NCI-H446 treated with DMSO at 0.1 percent for 48 hours (cell line): ENCODE results near the gene ERGIC3.
A peak's percentile ranks its signal among the peaks of the same experiment; 100 is the strongest.
"Not testable (repeated sequence)": the region's sequence is repeated elsewhere in the genome, so short reads cannot be mapped to it uniquely, and the experiment has no call there.

Experiments
- DNase-seq: peaks from one replicate; lab custom pipeline; 2025; lab: John Stamatoyannopoulos, UW

The ERGIC3 gene

DNA sequence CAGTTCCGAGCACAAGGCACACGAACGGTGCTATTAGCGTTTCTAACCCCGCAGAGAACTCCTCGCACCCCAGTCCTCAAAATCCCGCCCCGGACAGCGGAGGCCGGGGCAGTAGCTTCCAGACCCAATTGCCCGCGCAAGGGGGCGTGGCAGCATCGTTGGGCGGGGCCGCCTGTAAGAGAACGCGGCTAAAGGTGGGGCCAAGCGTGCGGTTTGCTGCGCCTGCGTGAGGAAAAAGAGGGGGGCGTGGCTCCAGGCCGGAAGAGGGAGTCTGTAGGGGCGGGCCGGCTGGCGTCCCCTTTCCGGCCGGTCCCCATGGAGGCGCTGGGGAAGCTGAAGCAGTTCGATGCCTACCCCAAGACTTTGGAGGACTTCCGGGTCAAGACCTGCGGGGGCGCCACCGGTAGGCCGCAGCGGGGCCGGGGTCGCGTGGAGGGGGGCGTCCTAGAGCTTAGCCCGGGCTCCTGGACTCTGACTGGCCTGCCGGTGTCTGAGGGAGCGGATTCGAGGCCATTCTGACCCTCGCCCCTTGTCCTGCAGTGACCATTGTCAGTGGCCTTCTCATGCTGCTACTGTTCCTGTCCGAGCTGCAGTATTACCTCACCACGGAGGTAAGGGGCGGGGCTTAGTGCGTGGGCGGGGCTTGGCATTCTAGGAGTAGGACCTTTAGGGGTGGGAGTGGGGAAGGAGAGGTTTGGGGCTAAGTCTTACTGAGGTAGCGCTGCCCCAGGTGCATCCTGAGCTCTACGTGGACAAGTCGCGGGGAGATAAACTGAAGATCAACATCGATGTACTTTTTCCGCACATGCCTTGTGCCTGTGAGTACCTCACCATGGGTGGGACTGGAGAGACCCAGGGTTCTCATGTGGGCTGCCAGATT is at the start of gene ERGIC3:
Gene ERGIC3 (plus strand): TSS at position 296 of the 880 bp plus-strand sequence. CDS start 20 bp downstream, at position 316.
- DNase-seq = peak; percentile 92

DNA sequence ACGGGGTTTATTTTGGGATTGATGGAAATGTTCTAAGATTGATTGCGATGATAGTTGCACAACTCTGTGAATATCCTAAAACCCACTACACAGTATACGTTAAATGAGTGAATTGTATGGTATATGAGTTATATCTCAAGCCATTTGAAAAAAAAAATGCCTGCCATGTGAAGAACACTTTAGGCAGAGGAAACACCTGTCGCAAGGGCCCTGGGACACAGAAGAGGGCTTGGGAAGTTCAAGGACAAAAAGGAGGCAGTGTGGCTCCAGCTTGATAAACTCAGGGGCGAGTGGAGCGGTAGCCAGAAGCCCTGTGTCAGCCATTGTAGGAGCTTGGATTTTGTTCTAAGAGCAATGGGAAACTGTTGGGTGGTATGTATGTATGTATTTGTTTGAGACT is 49.5 kb upstream of the ERGIC3 start:
- DNase-seq = no peak

DNA sequence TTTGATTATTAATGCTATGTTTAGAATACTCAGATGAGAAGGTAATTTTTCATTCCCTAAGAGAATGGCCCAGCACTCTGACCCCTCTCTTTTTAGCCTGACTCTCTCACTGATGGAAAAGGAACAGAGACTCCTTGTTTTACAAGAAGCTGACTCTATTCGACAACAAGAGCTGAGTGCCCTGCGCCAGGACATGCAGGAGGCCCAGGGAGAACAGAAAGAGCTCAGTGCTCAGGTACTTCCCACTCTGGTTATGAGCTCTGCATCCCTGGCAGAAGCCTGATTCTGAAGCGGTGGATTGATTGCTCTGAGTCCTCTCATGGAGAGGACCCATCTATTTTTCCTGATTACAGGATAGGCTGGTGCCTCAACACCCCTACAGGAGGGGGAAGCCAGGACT is 45.4 kb upstream of the ERGIC3 start:
- DNase-seq = no peak

GRCh38 chr20:35497320-35497719 is 44.6 kb upstream of the ERGIC3 start:
- DNase-seq = no peak

DNA sequence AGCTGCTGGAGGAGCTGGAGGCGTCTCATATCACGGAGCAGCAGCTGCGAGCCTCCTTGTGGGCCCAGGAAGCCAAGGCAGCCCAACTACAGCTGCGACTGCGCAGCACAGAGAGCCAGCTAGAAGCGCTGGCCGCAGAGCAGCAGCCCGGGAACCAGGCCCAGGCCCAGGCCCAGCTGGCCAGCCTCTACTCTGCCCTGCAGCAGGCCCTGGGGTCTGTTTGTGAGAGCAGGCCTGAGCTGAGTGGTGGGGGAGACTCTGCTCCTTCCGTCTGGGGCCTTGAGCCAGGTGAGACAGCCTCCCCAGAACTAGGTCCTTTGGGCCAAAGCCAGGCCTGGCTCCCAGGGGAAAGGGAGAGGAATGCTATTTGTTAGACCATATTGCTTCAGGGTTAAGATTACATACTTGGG is 44.1 kb upstream of the ERGIC3 start:
- DNase-seq = peak; percentile 51

GRCh38 chr20:35499271-35499670 is 42.6 kb upstream of the ERGIC3 start:
- no peak for DNase-seq

DNA sequence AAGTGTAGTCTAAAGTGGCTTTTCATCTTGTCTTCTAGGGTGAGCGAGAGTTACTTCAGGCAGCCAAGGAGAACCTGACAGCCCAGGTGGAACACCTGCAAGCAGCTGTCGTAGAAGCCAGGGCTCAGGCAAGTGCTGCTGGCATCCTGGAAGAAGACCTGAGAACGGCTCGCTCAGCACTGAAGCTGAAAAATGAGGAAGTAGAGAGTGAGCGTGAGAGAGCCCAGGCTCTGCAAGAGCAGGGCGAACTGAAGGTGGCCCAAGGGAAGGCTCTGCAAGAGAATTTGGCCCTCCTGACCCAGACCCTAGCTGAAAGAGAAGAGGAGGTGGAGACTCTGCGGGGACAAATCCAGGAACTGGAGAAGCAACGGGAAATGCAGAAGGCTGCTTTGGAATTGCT is 39.5 kb upstream of the ERGIC3 start:
- DNase-seq = no peak

GRCh38 chr20:35503281-35503680 is 38.6 kb upstream of the ERGIC3 start:
- no peak for DNase-seq

DNA sequence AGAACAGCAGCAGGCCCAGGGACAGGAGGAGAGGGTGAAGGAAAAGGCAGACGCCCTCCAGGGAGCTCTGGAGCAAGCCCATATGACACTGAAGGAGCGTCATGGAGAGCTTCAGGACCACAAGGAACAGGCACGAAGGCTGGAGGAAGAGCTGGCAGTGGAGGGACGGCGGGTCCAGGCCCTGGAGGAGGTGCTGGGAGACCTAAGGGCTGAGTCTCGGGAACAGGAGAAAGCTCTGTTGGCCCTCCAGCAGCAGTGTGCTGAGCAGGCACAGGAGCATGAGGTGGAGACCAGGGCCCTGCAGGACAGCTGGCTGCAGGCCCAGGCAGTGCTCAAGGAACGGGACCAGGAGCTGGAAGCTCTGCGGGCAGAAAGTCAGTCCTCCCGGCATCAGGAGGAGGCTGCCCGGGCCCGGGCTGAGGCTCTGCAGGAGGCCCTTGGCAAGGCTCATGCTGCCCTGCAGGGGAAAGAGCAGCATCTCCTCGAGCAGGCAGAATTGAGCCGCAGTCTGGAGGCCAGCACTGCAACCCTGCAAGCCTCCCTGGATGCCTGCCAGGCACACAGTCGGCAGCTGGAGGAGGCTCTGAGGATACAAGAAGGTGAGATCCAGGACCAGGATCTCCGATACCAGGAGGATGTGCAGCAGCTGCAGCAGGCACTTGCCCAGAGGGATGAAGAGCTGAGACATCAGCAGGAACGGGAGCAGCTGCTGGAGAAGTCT is 37.9 kb upstream of the ERGIC3 start:
- DNase-seq = peak; percentile 94

- no peak for DNase-seq
These were observed 37.1 kb upstream of the ERGIC3 start for GRCh38 chr20:35504751-35505150.

DNA sequence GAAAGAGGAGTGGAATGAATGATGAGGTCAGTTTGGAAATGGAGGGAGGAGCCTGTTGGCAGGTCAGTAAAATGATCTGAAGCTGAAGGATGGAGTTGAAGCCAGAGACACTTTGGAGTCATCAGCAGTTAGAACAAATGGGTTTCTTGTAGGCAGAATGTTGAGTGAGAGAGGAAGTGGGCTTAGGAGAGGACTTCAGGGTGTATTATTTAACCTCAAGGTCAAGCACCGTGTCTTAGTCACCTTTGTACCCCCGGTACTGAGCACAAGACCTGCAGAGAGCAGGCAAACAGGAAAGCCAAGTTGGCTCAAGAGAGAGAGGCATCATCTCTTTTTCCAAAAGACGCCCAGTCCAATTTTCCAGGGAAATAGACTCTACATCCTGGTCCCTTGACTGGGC is 35.7 kb upstream of the ERGIC3 start:
- no peak for DNase-seq

- DNase-seq = no peak
These were observed 34.8 kb upstream of the ERGIC3 start for GRCh38 chr20:35506872-35507638.

- DNase-seq = no peak
These were observed 33.2 kb upstream of the ERGIC3 start for GRCh38 chr20:35508493-35509218.

DNA sequence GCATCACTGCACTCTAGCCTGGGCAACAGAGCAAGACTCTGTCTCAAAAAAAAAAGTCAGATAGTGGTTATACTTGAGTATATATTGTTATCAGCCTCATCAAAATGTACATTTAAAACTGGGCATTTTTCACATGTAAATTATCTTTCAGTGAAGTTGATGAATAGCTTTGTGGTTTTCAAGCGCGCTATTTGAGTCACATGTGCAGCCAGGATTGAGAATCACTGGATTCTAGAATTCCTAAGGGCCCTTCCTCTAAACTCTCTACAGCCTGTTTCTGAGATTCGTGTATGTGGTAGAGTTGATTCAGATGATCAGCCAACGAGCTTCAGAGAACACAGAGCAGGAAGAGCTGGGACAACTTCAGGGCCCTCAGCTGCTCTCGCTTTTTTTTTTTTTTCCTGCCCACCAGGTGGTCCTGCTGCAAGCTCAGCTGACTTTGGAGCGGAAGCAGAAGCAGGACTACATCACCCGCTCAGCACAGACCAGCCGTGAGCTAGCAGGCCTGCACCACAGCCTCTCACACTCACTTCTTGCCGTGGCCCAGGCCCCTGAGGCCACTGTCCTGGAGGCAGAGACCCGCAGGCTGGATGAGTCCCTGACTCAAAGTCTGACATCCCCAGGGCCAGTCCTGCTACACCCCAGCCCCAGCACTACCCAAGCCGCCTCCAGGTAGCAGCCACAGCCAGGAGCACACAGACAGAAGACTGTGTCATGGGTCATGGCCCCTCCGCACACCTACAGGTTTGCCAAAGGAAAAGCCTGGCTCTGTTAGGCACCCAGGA is 30.7 kb upstream of the ERGIC3 start:
- no peak for DNase-seq

DNA sequence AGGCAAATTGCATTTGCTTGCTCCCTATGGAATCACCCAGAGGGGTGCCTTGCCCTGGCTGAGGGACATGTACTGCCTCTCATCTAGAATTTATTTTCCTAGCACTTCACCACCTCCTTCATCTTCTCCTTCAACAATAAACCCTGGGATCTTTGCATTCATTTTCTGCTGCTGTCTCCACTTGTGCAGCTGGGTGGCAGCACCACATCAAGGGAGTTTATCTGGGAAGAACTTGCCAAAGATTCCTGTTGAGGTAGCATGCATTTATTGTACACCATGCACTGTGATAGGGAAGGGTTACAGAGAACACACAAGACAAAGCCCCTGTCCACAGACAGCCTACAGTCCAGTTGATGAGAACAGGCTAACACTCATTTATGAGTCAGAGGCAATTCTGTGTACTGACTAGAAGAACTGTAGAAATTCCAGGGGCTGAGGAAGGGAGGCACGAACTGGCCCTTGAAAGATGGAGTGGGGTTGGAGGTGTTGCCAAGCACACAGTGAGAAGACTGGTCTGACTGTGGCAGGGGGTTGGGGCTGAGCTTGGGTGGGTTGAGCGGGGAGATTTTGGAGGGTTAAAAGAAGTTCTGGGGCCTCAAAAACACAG is 30.0 kb upstream of the ERGIC3 start:
- no peak for DNase-seq

DNA sequence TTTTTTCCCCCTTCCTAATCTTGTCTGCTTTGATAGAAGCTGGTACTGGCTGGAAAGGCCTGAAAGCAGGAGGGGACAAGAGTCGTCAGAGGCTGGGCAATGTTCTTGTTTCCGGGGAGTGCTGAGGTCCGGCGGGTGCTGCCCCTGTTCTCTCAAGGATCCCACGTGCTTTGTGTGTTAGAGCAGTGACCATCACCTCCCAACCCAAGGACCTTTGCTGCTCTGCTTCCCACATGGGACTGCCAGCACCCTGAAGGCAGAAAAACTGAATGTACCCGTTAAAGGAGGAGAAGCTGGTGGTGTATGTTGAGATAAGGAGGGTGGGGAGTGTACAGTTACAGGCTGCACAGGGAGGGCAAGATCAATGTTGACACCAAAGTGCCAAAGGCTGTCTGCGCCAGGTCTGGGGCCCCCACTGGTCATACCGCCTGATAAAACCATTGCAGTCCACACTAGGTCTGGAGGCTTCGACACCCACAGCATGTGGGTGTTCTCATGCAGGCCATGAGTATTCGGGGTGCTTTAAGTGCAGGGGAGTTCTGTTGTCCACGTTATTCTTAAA is 27.4 kb upstream of the ERGIC3 start:
- DNase-seq = no peak

DNA sequence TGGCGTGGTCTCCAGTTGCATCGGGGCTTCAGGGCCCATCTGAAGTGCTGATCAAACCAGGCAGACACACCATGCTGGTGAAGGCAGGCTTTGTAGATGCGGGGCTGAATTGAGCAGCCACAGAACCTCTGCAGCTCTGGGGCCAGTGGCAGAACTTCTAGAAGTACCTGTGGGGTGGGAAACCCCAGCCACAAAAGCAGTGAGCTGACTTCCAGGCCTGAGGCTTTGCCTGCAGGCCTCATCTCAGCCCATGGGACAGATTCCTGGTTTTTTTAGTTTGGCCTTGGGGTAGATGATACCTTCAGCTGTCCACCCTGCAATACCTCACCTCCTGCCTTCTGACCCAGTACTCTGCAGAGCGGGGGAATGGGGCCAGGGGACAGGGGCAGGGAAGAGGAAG is 26.5 kb upstream of the ERGIC3 start:
- DNase-seq = no peak

DNA sequence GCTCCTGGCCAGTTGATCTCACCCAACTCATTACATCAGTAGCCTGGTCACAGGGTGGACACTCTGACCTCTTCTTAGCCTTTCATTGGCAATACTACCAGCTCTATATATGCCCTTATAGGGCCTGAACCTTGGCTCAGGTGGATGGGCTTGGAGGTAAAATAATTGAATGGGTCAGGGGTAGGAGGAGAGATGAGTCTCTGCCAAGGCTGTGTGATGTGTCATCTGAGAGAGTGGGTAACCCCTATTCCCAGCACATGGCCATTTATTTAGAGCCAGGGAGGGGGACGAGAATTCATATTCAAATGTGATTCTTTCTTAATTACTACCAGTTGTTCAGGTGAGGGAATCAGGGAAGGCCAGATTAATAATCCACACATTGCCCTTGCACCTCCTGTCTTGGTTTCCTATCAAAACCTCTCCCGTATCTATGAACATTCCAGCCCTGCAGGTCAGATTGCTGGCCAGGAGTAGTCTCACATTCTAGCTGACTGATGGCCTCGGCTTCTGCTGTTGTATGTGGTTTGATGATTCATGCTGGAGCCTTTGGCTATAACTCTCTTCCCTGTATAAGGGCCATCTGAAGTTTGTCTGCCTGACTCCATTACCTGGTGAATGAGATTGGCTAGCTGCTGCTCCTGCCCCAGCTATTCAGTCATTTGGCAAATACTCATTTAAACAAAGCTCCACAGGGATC is 25.8 kb upstream of the ERGIC3 start:
- DNase-seq = no peak

DNA sequence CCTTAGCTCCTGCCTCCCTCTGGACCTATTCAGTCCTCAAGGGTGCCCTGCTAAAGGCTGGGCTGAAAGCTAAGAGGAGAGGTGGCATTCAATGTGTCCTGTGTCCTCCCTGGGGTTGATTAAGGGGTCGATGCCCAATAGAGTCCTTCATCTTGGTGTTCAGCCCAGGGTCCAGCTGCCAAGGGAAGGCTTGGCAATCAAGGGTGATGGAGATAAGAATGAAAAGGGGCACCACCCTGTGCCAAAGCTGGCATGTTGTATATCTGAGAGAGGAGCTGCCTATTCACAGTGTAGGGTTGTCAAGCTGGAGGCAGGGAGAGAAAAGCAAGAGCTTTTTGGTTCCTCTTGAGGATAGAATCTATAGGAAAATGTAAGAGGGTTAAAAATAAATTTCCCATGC is 24.8 kb upstream of the ERGIC3 start:
- DNase-seq = no peak

- not testable (repeated sequence) for DNase-seq
These were observed 24.1 kb upstream of the ERGIC3 start for GRCh38 chr20:35517767-35518166.
